Activated CD8-positive, alpha-beta memory T cell treated with anti-CD3 and anti-CD28 coated beads for 1 hour (primary cell): ENCODE results near the gene DPH3.

Source experiments
- DNase-seq, 2 donors: peaks; one replicate each; pipeline ENCODE4 v3.0.0-alpha.2; 2020; ENCODE audit warnings: low read depth in 1 of 2; ENCODE audit errors: extremely low read depth in 1 of 2

Gene DPH3

GRCh38 chr3:16294844-16295243 is 30.1 kb upstream of the DPH3 start:
- DNase-seq = no peak

- DNase-seq = no peak
These were observed 26.1 kb upstream of the DPH3 start for GRCh38 chr3:16290827-16291196.

GRCh38 chr3:16290007-16290826 is 25.5 kb upstream of the DPH3 start:
- peak in 1 of 2 donors; percentile 39 for DNase-seq

- DNase-seq = no peak
These were observed 24.6 kb upstream of the DPH3 start for GRCh38 chr3:16289144-16289889.

GRCh38 chr3:16288664-16289063 is 23.9 kb upstream of the DPH3 start:
- no peak for DNase-seq

GRCh38 chr3:16286751-16287543 is 22.2 kb upstream of the DPH3 start:
- DNase-seq = no peak

GRCh38 chr3:16286161-16286560 is 21.4 kb upstream of the DPH3 start:
- DNase-seq = peak in 1 of 2 donors; percentile 37

- DNase-seq = no peak
These were observed 19.9 kb upstream of the DPH3 start for GRCh38 chr3:16284633-16285032.

- no peak for DNase-seq
These were observed 15.9 kb upstream of the DPH3 start for GRCh38 chr3:16280671-16281070.

- DNase-seq = no peak
These were observed 14.5 kb upstream of the DPH3 start for GRCh38 chr3:16279010-16279801.

GRCh38 chr3:16277471-16277870 is 12.7 kb upstream of the DPH3 start:
- DNase-seq = no peak

GRCh38 chr3:16273867-16274266 is 9.1 kb upstream of the DPH3 start:
- DNase-seq = no peak

- no peak for DNase-seq
These were observed 7.8 kb upstream of the DPH3 start for GRCh38 chr3:16272588-16272987.

- DNase-seq = no peak
These were observed 6.1 kb upstream of the DPH3 start for GRCh38 chr3:16270855-16271254.

GRCh38 chr3:16266714-16267113 is 2.0 kb upstream of the DPH3 start:
- DNase-seq = no peak

GRCh38 chr3:16265455-16265786 is 678 bp upstream of the DPH3 start:
- DNase-seq = no peak

- no peak for DNase-seq
These were observed 502 bp downstream of the DPH3 start for GRCh38 chr3:16264174-16264707.

- DNase-seq = no peak
These were observed 2.6 kb downstream of the DPH3 start for GRCh38 chr3:16262174-16262573.

GRCh38 chr3:16260046-16260445 is 4.7 kb downstream of the DPH3 start:
- no peak for DNase-seq

GRCh38 chr3:16258866-16259265 is 5.9 kb downstream of the DPH3 start:
- no peak for DNase-seq

- no peak for DNase-seq
These were observed 6.6 kb downstream of the DPH3 start for GRCh38 chr3:16258177-16258576.
